IMR-90 (cell line): ENCODE results near the gene ADPRHL1. TPM values are rescaled to one million over a fixed set of nuclear protein-coding genes. Genes with fewer than 3 reads are reported as not detected.

Source experiments
- ATAC-seq: fragments of 200-7000 bp; cut with Tn5 transposase; 2 replicates; pipeline ENCODE4 v1.9.1; 2020; ENCODE audit warnings: low read depth, mild to moderate bottlenecking, moderate library complexity
- BruUV-seq: library from RNA; stranded (reverse); fragments of 400-500 nt; replicated peaks from 2 replicates; lab custom pipeline; 2021; lab: Mats Ljungman, UMichigan
- CTCF ChIA-PET: fragments of 300-600 bp; formaldehyde crosslinking; extraction: SDS; loops from one replicate; lab custom pipeline; 2021; ENCODE audit warnings: antibody characterized with exemption; lab: Yijun Ruan, JAX
- POLR2A ChIA-PET: fragments of 300-600 bp; sonication (Branson Sonifier 250); formaldehyde crosslinking; loops from one replicate; lab custom pipeline; 2022; ENCODE audit warnings: antibody characterized with exemption; ENCODE audit not compliant: unreplicated experiment; lab: Charles Lee
- DNase-seq: peaks from one replicate; pipeline ENCODE4 v3.0.0; 2013
- H2AFZ ChIP-seq: replicated peaks from 2 replicates; pipeline ENCODE3; 2013; ENCODE audit warnings: low read length, mild to moderate bottlenecking; ENCODE audit not compliant: poor library complexity
- H2AK5ac ChIP-seq: 2 replicates; pipeline ENCODE4 v1.6.1; 2013; ENCODE audit warnings: low read depth, low read length, inconsistent platforms
- H2AK9ac ChIP-seq: replicated peaks from 2 replicates; pipeline ENCODE3; 2013; ENCODE audit warnings: mild to moderate bottlenecking, low read depth, low read length, moderate library complexity; ENCODE audit not compliant: poor library complexity
- H2BK120ac ChIP-seq: 2 replicates; pipeline ENCODE4 v1.6.1; 2013; ENCODE audit warnings: low read depth, low read length, inconsistent platforms
- H2BK15ac ChIP-seq: 3 replicates; pipeline ENCODE4 v1.6.1; 2013; ENCODE audit warnings: low read depth, low read length, inconsistent platforms
- H2BK20ac ChIP-seq: 2 replicates; pipeline ENCODE4 v1.6.1; 2013; ENCODE audit warnings: low read depth, mild to moderate bottlenecking, inconsistent platforms, low read length, moderate library complexity
- H2BK5ac ChIP-seq: 2 replicates; pipeline ENCODE4 v1.6.1; 2013; ENCODE audit warnings: mild to moderate bottlenecking, low read depth, low read length, inconsistent platforms; ENCODE audit not compliant: poor library complexity, severe bottlenecking
- H3K14ac ChIP-seq: replicated peaks from 2 replicates; pipeline ENCODE4 v1.6.1; 2013; ENCODE audit warnings: low read depth, low read length, inconsistent platforms
- H3K18ac ChIP-seq: 2 replicates; pipeline ENCODE4 v1.6.1; 2013; ENCODE audit warnings: low read depth, low read length, control low read depth
- H3K23ac ChIP-seq: 2 replicates; pipeline ENCODE4 v1.6.1; 2013; ENCODE audit warnings: low read depth, low read length, inconsistent platforms
- H3K27ac ChIP-seq: 2 replicates; pipeline ENCODE4 v1.5.1; 2013; ENCODE audit warnings: mild to moderate bottlenecking, control low read depth, low read length; ENCODE audit not compliant: insufficient read depth
- H3K27me3 ChIP-seq: 2 replicates; pipeline ENCODE4 v1.6.1; 2013; ENCODE audit warnings: low read length; ENCODE audit not compliant: control insufficient read depth, insufficient read depth
- H3K36me3 ChIP-seq: 2 replicates; pipeline ENCODE4 v1.6.1; 2013; ENCODE audit warnings: low read length, mixed read lengths; ENCODE audit not compliant: control insufficient read depth, insufficient read depth
- H3K4ac ChIP-seq: 2 replicates; pipeline ENCODE4 v1.6.1; 2013; ENCODE audit warnings: low read depth, low read length, inconsistent platforms
- H3K4me1 ChIP-seq: 2 replicates; pipeline ENCODE4 v1.6.1; 2013; ENCODE audit warnings: low read length, mixed read lengths; ENCODE audit not compliant: control insufficient read depth, insufficient read depth
- H3K4me2 ChIP-seq: 2 replicates; pipeline ENCODE4 v1.6.1; 2013; ENCODE audit warnings: low read depth, mild to moderate bottlenecking, control low read depth, low read length, moderate library complexity
- H3K4me3 ChIP-seq: 2 replicates; pipeline ENCODE4 v1.5.1; 2013; ENCODE audit warnings: low read depth, mild to moderate bottlenecking, control low read depth, low read length, moderate library complexity; ENCODE audit not compliant: insufficient read depth
- H3K56ac ChIP-seq: 2 replicates; pipeline ENCODE4 v1.6.1; 2013; ENCODE audit warnings: low read length, inconsistent platforms; ENCODE audit not compliant: insufficient read depth; ENCODE audit errors: extremely low read depth
- H3K79me1 ChIP-seq, 2 experiments: 2 replicates each; pipeline ENCODE4 v1.6.1; 2013; ENCODE audit warnings: low read length in 2 of 2, inconsistent platforms in 1 of 2, low read depth in 1 of 2
- H3K9ac ChIP-seq: 2 replicates; pipeline ENCODE4 v1.6.1; 2013; ENCODE audit warnings: low read depth, low read length, control low read depth
- H3K9me1 ChIP-seq: 2 replicates; pipeline ENCODE4 v1.6.1; 2013; ENCODE audit warnings: low read length, inconsistent platforms; ENCODE audit not compliant: insufficient read depth
- H3K9me3 ChIP-seq: 2 replicates; pipeline ENCODE4 v1.6.1; 2013; ENCODE audit warnings: low read length; ENCODE audit not compliant: control insufficient read depth, insufficient read depth
- H4K20me1 ChIP-seq: 2 replicates; pipeline ENCODE4 v1.6.1; 2013; ENCODE audit warnings: low read length, inconsistent platforms; ENCODE audit not compliant: insufficient read depth
- H4K5ac ChIP-seq: 2 replicates; pipeline ENCODE4 v1.6.1; 2013; ENCODE audit warnings: mild to moderate bottlenecking, low read depth, low read length, control low read depth
- H4K8ac ChIP-seq, 2 experiments: 2 replicates each; pipeline ENCODE4 v1.6.1; 2013; ENCODE audit warnings: low read depth in 2 of 2, low read length in 2 of 2, control low read depth in 1 of 2, inconsistent platforms in 1 of 2
- H4K91ac ChIP-seq: 2 replicates; pipeline ENCODE4 v1.6.1; 2013; ENCODE audit warnings: low read depth, low read length, inconsistent platforms; ENCODE audit not compliant: insufficient read depth
- CEBPB ChIP-seq: IDR thresholded peaks from 2 replicates; pipeline ENCODE4 v1.6.1; 2012; ENCODE audit warnings: low read depth, low read length, improper control_type of control experiment
- CHD1 ChIP-seq: IDR thresholded peaks from 2 replicates; pipeline ENCODE4 v1.6.1; 2012; ENCODE audit warnings: low read depth, low read length, improper control_type of control experiment
- MAFK ChIP-seq: IDR thresholded peaks from 2 replicates; pipeline ENCODE4 v1.6.1; 2012; ENCODE audit warnings: low read depth, low read length, improper control_type of control experiment
- MXI1 ChIP-seq: IDR thresholded peaks from 2 replicates; pipeline ENCODE4 v1.6.1; 2012; ENCODE audit warnings: low read depth, mild to moderate bottlenecking, low read length, moderate library complexity, borderline replicate concordance
- RAD21 ChIP-seq: IDR thresholded peaks from 2 replicates; pipeline ENCODE4 v1.6.1; 2012; ENCODE audit warnings: low read length, improper control_type of control experiment
- RCOR1 ChIP-seq: IDR thresholded peaks from 2 replicates; pipeline ENCODE4 v1.6.1; 2012; ENCODE audit warnings: mild to moderate bottlenecking, low read length, improper control_type of control experiment; ENCODE audit not compliant: insufficient replicate concordance
- SMC3 ChIP-seq: fragments of 150-350 bp; IDR thresholded peaks from 2 replicates; pipeline ENCODE4 v1.6.1; 2016; ENCODE audit warnings: low read depth, mild to moderate bottlenecking, antibody characterized with exemption, low read length, moderate library complexity
- WGBS, 2 experiments: methylation state at CpG; one replicate each; pipeline versions ENCODE4 v1.1.5 to v1.1.7; 2013; ENCODE audit warnings: missing lambda C conversion rate in 2 of 2; ENCODE audit not compliant: insufficient read length in 1 of 2; ENCODE audit errors: extremely low coverage in 2 of 2; 5-methylcytosine and 5-hydroxymethylcytosine counted together
- dilution Hi-C: fragments of 300-500 bp; cut with HindIII; formaldehyde crosslinking; loops from one replicate; pipeline ENCODE4 v1.14.3; 2018; ENCODE audit warnings: low sequenced_read_pairs; ENCODE audit not compliant: unreplicated experiment
- in situ Hi-C: fragments of 300-500 bp; cut with MboI; formaldehyde crosslinking; loops from 3 replicates; pipeline ENCODE4 v1.14.3; 2019; ENCODE audit warnings: low sequenced_read_pairs, inconsistent platforms, mixed read lengths
- intact Hi-C: fragments of 100-400 bp; cut with micrococcal nuclease; formaldehyde crosslinking; loops from 2 replicates; pipeline ENCODE4 v1.10.0; 2022
- polyA plus RNA-seq, 3 experiments: library from polyadenylated mRNA; depleted of rRNA; stranded (reverse); fragments of >200 nt; gene quantifications; 2 replicates each; pipeline ENCODE4 v1.2.3, GENCODE V29; 2012; ENCODE audit warnings: low replicate concordance in 1 of 3
- total RNA-seq: library from RNA; depleted of rRNA; stranded (reverse); fragments of >200 nt; gene quantifications from 2 replicates; pipeline ENCODE4 v1.2.3, GENCODE V29; 2012

ADPRHL1 gene
- total and polyA plus RNA-seq, 2 of the 4 experiments (the other 2 are of a cell fraction): 0.36 to 0.67 TPM

DNA sequence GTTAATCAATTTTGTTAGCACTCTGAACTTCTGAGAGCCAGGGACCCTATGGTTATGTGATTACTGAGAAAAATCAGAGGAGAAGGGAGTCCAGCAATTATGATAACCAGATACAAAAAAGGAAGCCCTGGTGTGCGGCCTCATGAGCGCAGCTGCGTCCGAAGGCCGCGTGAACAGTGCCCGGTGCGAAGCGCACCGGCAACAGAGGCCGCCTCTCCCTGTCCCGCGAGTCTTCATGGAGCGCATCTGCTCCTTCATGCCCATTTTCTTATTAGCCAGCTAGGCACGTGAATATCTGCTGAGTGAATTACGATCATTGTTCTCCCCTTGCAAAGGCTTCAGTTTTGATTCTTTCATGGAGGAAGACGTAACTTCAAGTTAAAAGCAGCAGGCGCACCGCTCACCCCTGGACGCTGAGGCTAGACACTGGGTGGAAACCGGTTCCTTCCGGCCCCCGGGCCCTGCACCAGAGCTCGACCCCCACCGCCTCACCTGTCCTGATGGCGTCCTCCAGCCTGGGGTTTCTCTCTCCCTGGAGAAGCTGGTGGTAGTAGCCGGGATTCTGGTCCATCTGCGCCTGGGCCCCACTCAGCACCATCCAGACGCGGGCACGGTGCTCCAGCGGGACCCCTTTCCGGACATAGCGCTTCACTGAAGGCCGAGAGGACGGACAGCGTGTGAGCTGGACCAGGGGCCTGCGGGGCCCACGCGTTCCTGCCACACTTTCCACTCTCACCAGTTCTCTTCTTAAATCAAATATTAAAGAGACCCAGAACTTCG is 98.3 kb downstream of the ADPRHL1 start:
- Histone ChIP-seq H3K14ac (no peak overlapping the region), H3K79me1 (no peaks in the 10 kb centered on the region), H3K18ac (no peak overlapping the region), H3K27me3 (peaks cover 4% of the 10 kb centered on the region), H2AK9ac (no peak overlapping the region), H4K8ac (no peak overlapping the region), H3K9ac (no peak overlapping the region), H3K4me2 (no peak overlapping the region), H4K20me1 (no peaks in the 10 kb centered on the region), H3K27ac (no peak overlapping the region), H3K56ac (no peak overlapping the region), H2AFZ (no peak overlapping the region), H2BK20ac (no peak overlapping the region), H3K9me3 (no peaks in the 10 kb centered on the region), H3K4me1 (no peaks in the 10 kb centered on the region; the same call in 1 of the 2 replicates), H2BK5ac (no peak overlapping the region), H3K4me3 (no peak overlapping the region), H4K5ac (no peak overlapping the region), H3K36me3 (no peaks in the 10 kb centered on the region), H3K23ac (no peak overlapping the region), H4K91ac (no peak overlapping the region), H2BK15ac (no peak overlapping the region), H2AK5ac (no peak overlapping the region), H3K4ac (no peak overlapping the region), H2BK120ac (no peak overlapping the region), H3K9me1 (no peaks in the 10 kb centered on the region)
- dilution Hi-C loops (no loop called here), in situ Hi-C loops (no loop called here), intact Hi-C loops (no loop called here)
- DNase-seq (no peak), ATAC-seq (no peak)
- no peak for TF ChIP-seq MAFK
- no peak for TF ChIP-seq RAD21
- TF ChIP-seq RCOR1: no peak
- TF ChIP-seq MXI1: no peak
- TF ChIP-seq CHD1: no peak
- no peak for TF ChIP-seq CEBPB
- TF ChIP-seq SMC3: no peak
- CTCF ChIA-PET: no interaction called here
- BruUV-seq: no TSS peak
- 94% methylated on average over 25 of the region's 41 CpGs; no CpG with 5 or more reads in 1 of the 2 experiments for WGBS, 2 experiments
- POLR2A ChIA-PET: no interaction called here
